Stimulated activated CD4-positive, alpha-beta T cell treated with anti-CD3 and anti-CD28 coated beads, Interleukin-4, amount 100 ng/mL, for 24 hours (primary cell): ENCODE data around the gene TRPV4.

Experiments used
- DNase-seq: peaks from one replicate; pipeline ENCODE4 v3.0.0-alpha.2; 2020

TRPV4 gene

GRCh38 chr12:109827566-109828550 lies 5.3 kb downstream of the TRPV4 start:
- no peak for DNase-seq

- no peak for DNase-seq
Observed at GRCh38 chr12:109827080-109827479, 6.1 kb downstream of the TRPV4 start.

- DNase-seq = no peak
Observed at GRCh38 chr12:109824731-109825130, 8.5 kb downstream of the TRPV4 start.

GRCh38 chr12:109822951-109823411 lies 10.2 kb downstream of the TRPV4 start:
- DNase-seq = no peak

- no peak for DNase-seq
Observed at GRCh38 chr12:109822416-109822815, 10.8 kb downstream of the TRPV4 start.

- no peak for DNase-seq
Observed at GRCh38 chr12:109821968-109822367, 11.2 kb downstream of the TRPV4 start.

- no peak for DNase-seq
Observed at GRCh38 chr12:109820816-109821381, 12.3 kb downstream of the TRPV4 start.

GRCh38 chr12:109818905-109819500 lies 14.2 kb downstream of the TRPV4 start:
- DNase-seq = no peak

- DNase-seq = no peak
Observed at GRCh38 chr12:109818253-109818652, 14.9 kb downstream of the TRPV4 start.

GRCh38 chr12:109817627-109818231 lies 15.5 kb downstream of the TRPV4 start:
- DNase-seq = no peak

- DNase-seq = no peak
Observed at GRCh38 chr12:109816870-109817269, 16.3 kb downstream of the TRPV4 start.

GRCh38 chr12:109815757-109816617 lies 17.2 kb downstream of the TRPV4 start:
- no peak for DNase-seq

GRCh38 chr12:109815225-109815624 lies 18.0 kb downstream of the TRPV4 start:
- DNase-seq = no peak

GRCh38 chr12:109814600-109815150 lies 18.5 kb downstream of the TRPV4 start:
- no peak for DNase-seq

GRCh38 chr12:109813810-109814416 lies 19.3 kb downstream of the TRPV4 start:
- DNase-seq = no peak

GRCh38 chr12:109811624-109811995 lies 21.6 kb downstream of the TRPV4 start:
- no peak for DNase-seq

GRCh38 chr12:109810954-109811623 lies 22.1 kb downstream of the TRPV4 start:
- no peak for DNase-seq

GRCh38 chr12:109808876-109809646 lies 24.1 kb downstream of the TRPV4 start:
- no peak for DNase-seq

- DNase-seq = no peak
Observed at GRCh38 chr12:109807954-109808643, 25.1 kb downstream of the TRPV4 start.
